Mesendoderm (in vitro differentiated cells): Measurements from ENCODE around the gene FGD1.

Experiments used
- DNase-seq: peaks from one replicate; pipeline ENCODE4 v3.0.0; 2013
- H2AK5ac ChIP-seq: 2 replicates; pipeline ENCODE4 v1.6.1; 2013; ENCODE audit warnings: low read length, inconsistent platforms
- H2BK120ac ChIP-seq: 2 replicates; pipeline ENCODE4 v1.6.1; 2013; ENCODE audit warnings: low read depth, mild to moderate bottlenecking, low read length, moderate library complexity, mixed read lengths
- H2BK15ac ChIP-seq: replicated peaks from 2 replicates; pipeline ENCODE4 v1.6.1; 2013; ENCODE audit warnings: low read depth, mild to moderate bottlenecking, moderate library complexity
- H2BK5ac ChIP-seq: 2 replicates; pipeline ENCODE4 v1.6.1; 2013; ENCODE audit warnings: low read length, inconsistent platforms
- H3K18ac ChIP-seq: 2 replicates; pipeline ENCODE4 v1.6.1; 2013; ENCODE audit warnings: mild to moderate bottlenecking, low read length, mixed read lengths
- H3K23ac ChIP-seq: one replicate; pipeline ENCODE4 v1.6.1; 2013; ENCODE audit warnings: low read length
- H3K27ac ChIP-seq: 2 replicates; pipeline ENCODE4 v1.5.1; 2013; ENCODE audit warnings: low read depth, mild to moderate bottlenecking, inconsistent platforms, low read length, moderate library complexity
- H3K27me3 ChIP-seq: 2 replicates; pipeline ENCODE4 v1.6.1; 2013; ENCODE audit warnings: low read length, control low read depth, mild to moderate bottlenecking, inconsistent platforms; ENCODE audit not compliant: insufficient read depth, poor library complexity
- H3K36me3 ChIP-seq: 2 replicates; pipeline ENCODE4 v1.6.1; 2013; ENCODE audit warnings: low read length, inconsistent platforms; ENCODE audit not compliant: control insufficient read depth, insufficient read depth
- H3K4ac ChIP-seq: one replicate; pipeline ENCODE4 v1.6.1; 2013; ENCODE audit warnings: low read depth, mild to moderate bottlenecking, low read length, moderate library complexity
- H3K4me1 ChIP-seq: 2 replicates; pipeline ENCODE4 v1.6.1; 2013; ENCODE audit warnings: low read depth, low read length, inconsistent platforms; ENCODE audit not compliant: control insufficient read depth
- H3K4me2 ChIP-seq: 2 replicates; pipeline ENCODE4 v1.6.1; 2013; ENCODE audit warnings: low read length
- H3K4me3 ChIP-seq: 2 replicates; pipeline ENCODE4 v1.5.1; 2013; ENCODE audit warnings: mild to moderate bottlenecking, low read length
- H3K56ac ChIP-seq: one replicate; pipeline ENCODE4 v1.6.1; 2013; ENCODE audit warnings: low read length
- H3K79me1 ChIP-seq: 2 replicates; pipeline ENCODE4 v1.6.1; 2013; ENCODE audit warnings: low read length, inconsistent platforms
- H3K79me2 ChIP-seq: 2 replicates; pipeline ENCODE4 v1.6.1; 2013; ENCODE audit warnings: mild to moderate bottlenecking, low read length; ENCODE audit not compliant: control insufficient read depth, insufficient read depth
- H3K9ac ChIP-seq: 2 replicates; pipeline ENCODE4 v1.6.1; 2013; ENCODE audit warnings: low read length, inconsistent platforms
- H4K5ac ChIP-seq: one replicate; pipeline ENCODE4 v1.6.1; 2013; ENCODE audit warnings: low read length
- H4K8ac ChIP-seq: one replicate; pipeline ENCODE4 v1.6.1; 2013; ENCODE audit warnings: low read depth, mild to moderate bottlenecking, control low read depth, low read length, moderate library complexity
- WGBS: extraction: QIAGEN DNeasy Blood & Tissue Kit; methylation state at CpG from one replicate; pipeline ENCODE4 v1.1.7; 2013; ENCODE audit warnings: low lambda C conversion rate, missing lambda C conversion rate; ENCODE audit not compliant: insufficient coverage; ENCODE audit errors: extremely low coverage; 5-methylcytosine and 5-hydroxymethylcytosine counted together

The FGD1 gene

DNA sequence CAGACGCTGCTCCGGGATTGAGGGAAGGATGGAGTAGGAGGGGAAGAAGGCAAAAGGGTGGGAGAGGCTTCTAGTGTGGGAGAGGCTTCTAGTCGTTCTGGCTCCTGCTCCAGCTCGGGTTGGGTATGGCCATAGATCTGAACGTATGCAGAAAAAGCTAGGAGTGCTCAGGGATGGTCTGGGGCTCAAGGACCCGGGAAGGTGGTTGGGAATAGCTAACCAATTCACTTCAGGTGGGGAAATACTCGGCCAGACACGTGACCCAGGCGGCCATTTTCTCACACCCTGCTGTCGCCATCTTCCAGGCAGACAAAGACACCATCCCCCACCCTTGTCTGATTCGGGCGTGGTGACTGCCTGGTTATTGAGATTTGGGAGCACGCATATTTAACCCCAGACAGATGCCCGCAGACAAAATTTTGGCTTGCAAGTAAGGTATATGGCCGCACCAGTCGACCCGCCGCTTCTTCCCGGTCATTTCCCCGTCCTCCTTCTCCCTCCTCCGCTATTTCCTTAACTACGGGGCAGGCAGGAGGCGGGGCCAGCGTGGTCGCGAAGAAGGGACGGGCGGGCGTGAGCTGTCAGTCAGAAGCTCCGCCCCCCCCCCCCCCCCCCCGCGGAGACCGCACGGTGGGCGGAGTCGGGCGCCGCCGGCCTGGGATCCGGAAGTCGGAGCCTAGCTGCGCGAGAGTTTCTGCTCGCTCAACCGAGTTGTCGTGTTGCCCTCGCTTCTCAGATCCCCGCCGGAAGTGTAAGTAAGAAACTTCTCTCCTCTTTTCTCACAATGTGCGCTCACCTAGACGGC is 33.7 kb upstream of the FGD1 start, which contains the start of gene GNL3L:
TSS of gene GNL3L (plus strand) at position 668 of the 805 bp plus-strand sequence. CDS start 2,348 bp downstream, outside the sequence.
- Histone ChIP-seq H3K56ac (peak within 1 kb of the TSS; percentile 87), H3K23ac (peak within 1 kb of the TSS; percentile 1), H3K27me3 (no peaks in the 10 kb centered on the region), H3K4me3 (peak within 1 kb of the TSS; percentile 67), H2AK5ac (no peak within 1 kb of the TSS), H3K36me3 (no peaks in the 10 kb centered on the region), H2BK5ac (peak within 1 kb of the TSS; percentile 5), H3K4me1 (no peaks in the 10 kb centered on the region), H2BK15ac (no peak within 1 kb of the TSS), H4K5ac (peak within 1 kb of the TSS; percentile 39), H3K18ac (peak within 1 kb of the TSS; percentile 51), H3K79me2 (peaks cover 35% of the 10 kb centered on the region), H2BK120ac (no peak within 1 kb of the TSS), H3K4ac (peak within 1 kb of the TSS; percentile 91), H3K79me1 (no peaks in the 10 kb centered on the region), H3K9ac (peak within 1 kb of the TSS; percentile 75), H3K4me2 (peak within 1 kb of the TSS; percentile 74), H3K27ac (peak within 1 kb of the TSS; percentile 60), H4K8ac (no peak within 1 kb of the TSS)
- DNase-seq, result peak; percentile 90
- WGBS, result no CpG with 5 or more reads among the region's 51 CpGs

DNA sequence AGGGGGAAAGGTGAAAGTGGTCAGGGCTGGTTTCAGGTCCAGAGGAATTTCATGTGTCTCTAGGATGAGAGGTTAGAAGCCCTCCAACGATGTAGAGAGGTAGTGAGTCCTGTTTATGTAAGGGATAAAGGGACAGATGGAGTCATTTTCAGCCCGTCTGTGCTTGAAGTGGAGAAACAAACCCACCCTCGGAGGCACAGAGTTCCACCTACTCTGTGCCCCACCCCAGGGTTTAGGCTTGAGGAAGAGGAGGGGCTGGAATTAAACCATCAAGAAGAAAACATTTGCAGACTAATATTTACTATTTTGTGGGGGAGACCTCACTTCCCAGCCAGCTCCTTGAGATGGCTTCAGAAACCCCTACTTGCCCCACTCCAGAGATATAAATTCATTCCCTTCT is 33.1 kb upstream of the FGD1 start:
- no peak for DNase-seq
- H3K79me1 ChIP-seq, result no peaks in the 10 kb centered on the region
- no peak overlapping the region for H3K4me3 ChIP-seq
- H4K8ac ChIP-seq, result no peak overlapping the region
- H3K36me3 ChIP-seq, result no peaks in the 10 kb centered on the region
- H3K79me2 ChIP-seq, result peaks cover 29% of the 10 kb centered on the region
- H3K27ac ChIP-seq, result no peak overlapping the region
- H3K56ac ChIP-seq, result peak overlapping the region; percentile 73
- no peaks in the 10 kb centered on the region for H3K27me3 ChIP-seq
- no peak overlapping the region for H3K23ac ChIP-seq
- H2AK5ac ChIP-seq, result no peak overlapping the region
- H3K9ac ChIP-seq, result peak overlapping the region; percentile 61
- WGBS, result no CpG with 5 or more reads among the region's 3 CpGs
- peak overlapping the region; percentile 51 for H3K18ac ChIP-seq
- no peak overlapping the region for H2BK5ac ChIP-seq
- no peak overlapping the region for H3K4me2 ChIP-seq
- no peak overlapping the region for H3K4ac ChIP-seq
- no peaks in the 10 kb centered on the region for H3K4me1 ChIP-seq
- H2BK120ac ChIP-seq, result no peak overlapping the region
- H2BK15ac ChIP-seq, result no peak overlapping the region
- peak overlapping the region; percentile 33 for H4K5ac ChIP-seq

DNA sequence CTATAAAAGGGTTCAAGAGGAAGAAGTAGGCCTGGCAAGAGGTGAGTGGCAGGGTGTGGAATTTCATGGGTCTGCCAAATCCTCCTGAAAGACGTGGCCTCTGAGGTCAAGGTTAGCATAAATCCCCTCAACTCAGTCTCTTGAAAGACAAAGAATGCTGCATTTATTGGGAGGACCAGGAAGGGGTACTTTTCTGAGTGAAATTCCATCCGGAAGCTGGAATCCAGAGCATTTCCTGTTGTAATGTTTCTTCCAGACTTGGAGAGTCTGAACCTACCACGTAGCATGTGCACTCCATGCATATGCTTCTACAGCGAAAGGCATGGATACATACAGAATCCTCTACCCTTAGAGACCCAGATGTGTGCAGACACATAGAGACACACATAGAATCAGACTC is 13.4 kb upstream of the FGD1 start:
- H3K23ac ChIP-seq, result no peak overlapping the region
- H2AK5ac ChIP-seq, result no peak overlapping the region
- no peak overlapping the region for H4K8ac ChIP-seq
- peak; percentile 58 for DNase-seq
- H3K9ac ChIP-seq, result no peak overlapping the region
- no peaks in the 10 kb centered on the region for H3K79me1 ChIP-seq
- H3K18ac ChIP-seq, result no peak overlapping the region
- no peak overlapping the region for H2BK15ac ChIP-seq
- no peak overlapping the region for H4K5ac ChIP-seq
- no peak overlapping the region for H2BK5ac ChIP-seq
- H3K27me3 ChIP-seq, result no peaks in the 10 kb centered on the region
- H3K27ac ChIP-seq, result no peak overlapping the region
- H3K79me2 ChIP-seq, result no peaks in the 10 kb centered on the region
- no peak overlapping the region for H3K4me2 ChIP-seq
- no peak overlapping the region for H3K4ac ChIP-seq
- no peaks in the 10 kb centered on the region for H3K36me3 ChIP-seq
- H3K56ac ChIP-seq, result peak overlapping the region; percentile 34
- no CpG with 5 or more reads among the region's 4 CpGs for WGBS
- no peak overlapping the region for H2BK120ac ChIP-seq
- no peaks in the 10 kb centered on the region for H3K4me1 ChIP-seq
- H3K4me3 ChIP-seq, result no peak overlapping the region

DNA sequence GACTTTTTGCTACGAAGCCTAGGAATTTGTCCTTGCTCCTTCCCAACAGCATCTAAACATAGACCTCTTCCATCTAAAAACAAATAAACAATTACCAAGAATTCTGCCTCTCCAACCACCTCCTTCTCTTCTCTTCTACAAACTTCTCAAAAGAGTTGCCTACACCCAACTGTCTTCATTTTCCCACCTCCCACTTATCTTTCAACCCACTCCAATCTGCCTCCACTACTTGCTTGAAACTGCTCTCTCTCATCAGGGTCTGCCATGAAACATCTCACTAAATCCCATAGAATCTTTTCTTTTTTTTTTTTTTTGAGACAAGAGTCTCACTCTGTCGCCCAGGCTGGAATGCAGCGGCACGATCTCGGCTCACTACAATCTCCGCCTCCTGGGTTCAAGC is 902 bp upstream of the FGD1 start:
- H4K5ac ChIP-seq, result no peak overlapping the region
- no peak overlapping the region for H3K4me2 ChIP-seq
- no peak overlapping the region for H2BK5ac ChIP-seq
- H3K4me1 ChIP-seq, result no peaks in the 10 kb centered on the region
- H3K18ac ChIP-seq, result no peak overlapping the region
- no peak overlapping the region for H3K4ac ChIP-seq
- H3K79me2 ChIP-seq, result peaks cover 3% of the 10 kb centered on the region
- no peaks in the 10 kb centered on the region for H3K27me3 ChIP-seq
- no peaks in the 10 kb centered on the region for H3K36me3 ChIP-seq
- H3K9ac ChIP-seq, result no peak overlapping the region
- no peak overlapping the region for H3K27ac ChIP-seq
- no peaks in the 10 kb centered on the region for H3K79me1 ChIP-seq
- WGBS, result no CpG with 5 or more reads among the region's 6 CpGs
- no peak overlapping the region for H3K56ac ChIP-seq
- H3K4me3 ChIP-seq, result no peak overlapping the region
- H4K8ac ChIP-seq, result no peak overlapping the region
- H2AK5ac ChIP-seq, result no peak overlapping the region
- no peak for DNase-seq
- no peak overlapping the region for H2BK120ac ChIP-seq
- H3K23ac ChIP-seq, result no peak overlapping the region
- H2BK15ac ChIP-seq, result no peak overlapping the region

- WGBS, result no CpG with 5 or more reads among the region's 5 CpGs
- H3K4me1 ChIP-seq, result no peaks in the 10 kb centered on the region
- H3K36me3 ChIP-seq, result no peaks in the 10 kb centered on the region
- H3K4ac ChIP-seq, result no peak overlapping the region
- H3K56ac ChIP-seq, result peak overlapping the region; percentile 37
- H4K8ac ChIP-seq, result no peak overlapping the region
- peaks cover 3% of the 10 kb centered on the region for H3K79me2 ChIP-seq
- no peak overlapping the region for H3K18ac ChIP-seq
- no peak for DNase-seq
- no peak overlapping the region for H2BK15ac ChIP-seq
- no peaks in the 10 kb centered on the region for H3K79me1 ChIP-seq
- no peak overlapping the region for H4K5ac ChIP-seq
- no peak overlapping the region for H3K4me2 ChIP-seq
- peak overlapping the region; percentile 59 for H3K9ac ChIP-seq
- H3K27me3 ChIP-seq, result no peaks in the 10 kb centered on the region
- H3K27ac ChIP-seq, result no peak overlapping the region
- H2BK120ac ChIP-seq, result no peak overlapping the region
- H3K23ac ChIP-seq, result no peak overlapping the region
- H2BK5ac ChIP-seq, result no peak overlapping the region
- no peak overlapping the region for H2AK5ac ChIP-seq
- H3K4me3 ChIP-seq, result no peak overlapping the region
Measured at GRCh38 chrX:54496517-54496852, 451 bp upstream of the FGD1 start.
